ENCODE data around the gene MID1IP1.

DNA sequence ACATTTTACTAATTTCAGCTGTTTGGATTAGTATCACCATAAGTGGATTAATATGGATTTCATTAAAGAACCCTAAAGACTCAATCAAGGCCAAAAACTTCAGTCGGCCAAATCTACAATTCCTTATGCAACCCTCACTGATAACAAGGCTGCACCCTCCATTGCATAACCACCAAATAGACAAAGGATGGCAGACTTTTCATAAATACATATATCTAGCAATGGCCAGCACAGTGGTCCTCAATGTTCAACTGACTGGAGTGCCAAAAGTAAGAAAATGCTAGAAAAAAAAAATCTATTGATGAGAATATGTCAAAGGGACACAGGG, 46.6 kb downstream of the MID1IP1 start:
- TF ChIP-seq, protein P1, sequence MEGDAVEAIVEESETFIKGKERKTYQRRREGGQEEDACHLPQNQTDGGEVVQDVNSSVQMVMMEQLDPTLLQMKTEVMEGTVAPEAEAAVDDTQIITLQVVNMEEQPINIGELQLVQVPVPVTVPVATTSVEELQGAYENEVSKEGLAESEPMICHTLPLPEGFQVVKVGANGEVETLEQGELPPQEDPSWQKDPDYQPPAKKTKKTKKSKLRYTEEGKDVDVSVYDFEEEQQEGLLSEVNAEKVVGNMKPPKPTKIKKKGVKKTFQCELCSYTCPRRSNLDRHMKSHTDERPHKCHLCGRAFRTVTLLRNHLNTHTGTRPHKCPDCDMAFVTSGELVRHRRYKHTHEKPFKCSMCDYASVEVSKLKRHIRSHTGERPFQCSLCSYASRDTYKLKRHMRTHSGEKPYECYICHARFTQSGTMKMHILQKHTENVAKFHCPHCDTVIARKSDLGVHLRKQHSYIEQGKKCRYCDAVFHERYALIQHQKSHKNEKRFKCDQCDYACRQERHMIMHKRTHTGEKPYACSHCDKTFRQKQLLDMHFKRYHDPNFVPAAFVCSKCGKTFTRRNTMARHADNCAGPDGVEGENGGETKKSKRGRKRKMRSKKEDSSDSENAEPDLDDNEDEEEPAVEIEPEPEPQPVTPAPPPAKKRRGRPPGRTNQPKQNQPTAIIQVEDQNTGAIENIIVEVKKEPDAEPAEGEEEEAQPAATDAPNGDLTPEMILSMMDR (optimal IDR thresholded peaks at IDR 0.05 in 1 of 3, IDR thresholded peaks at IDR 0.05 in 1 of 3, conservative IDR thresholded peaks at IDR 0.05 in 1 of 3; ENCODE audit: extremely low read depth in 1 of 3, insufficient read depth in 2 of 3, low read length in 3 of 3) = no peak
- TF ChIP-seq EZH2 (IDR thresholded peaks at IDR 0.05; ENCODE audit: low read length) = no peak

Data from keratinocyte (primary cell).